Brain pericyte (primary cell): ENCODE measurements around the gene EPS8L1.
"Not testable (repeated sequence)": the region's sequence is repeated elsewhere in the genome, so short reads cannot be mapped to it uniquely, and the experiment has no call there.

Experiments used
- DNase-seq: peaks from one replicate; pipeline ENCODE4 v3.0.0-alpha.2; 2012; ENCODE audit warnings: low read depth, low spot score

EPS8L1 gene

DNA sequence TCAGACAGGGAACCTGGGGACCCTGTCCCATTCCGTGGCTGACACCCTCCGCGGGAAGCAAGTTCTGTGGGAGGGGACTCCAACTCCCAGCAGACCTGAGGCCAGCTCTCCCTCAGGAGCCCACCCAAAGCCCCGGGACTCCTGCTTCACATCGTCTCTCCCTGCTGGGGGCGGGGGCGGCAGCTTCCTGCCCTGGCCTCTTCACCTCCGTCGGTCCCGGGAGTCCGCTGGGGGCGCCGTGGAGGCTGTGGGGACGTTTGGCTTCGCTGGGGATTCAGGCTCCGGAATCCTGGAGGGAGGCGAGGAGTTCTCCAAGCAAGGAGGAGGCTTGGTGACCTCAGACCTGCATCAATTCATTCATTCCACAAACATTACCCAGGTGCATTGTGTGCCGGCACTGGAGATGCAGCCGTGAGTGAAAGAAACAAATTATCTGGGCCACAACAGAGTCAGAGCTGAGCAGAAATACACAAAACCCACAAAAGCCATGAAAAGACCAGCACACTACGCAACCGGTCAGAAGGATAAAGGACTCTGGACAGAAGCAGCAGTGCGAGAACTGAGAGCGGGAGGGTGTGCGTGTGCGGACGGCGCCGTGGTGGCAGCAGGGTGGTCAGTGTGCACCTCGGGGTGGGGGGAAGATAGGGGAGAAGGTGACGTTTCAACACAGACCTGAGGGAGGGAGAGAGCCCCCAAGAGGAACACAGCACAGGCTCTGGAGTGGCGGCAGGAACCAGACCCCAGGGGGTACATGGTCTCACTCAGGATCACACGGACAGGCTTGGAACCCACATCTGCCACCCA, 19.0 kb downstream of the EPS8L1 start:
- no peak for DNase-seq

DNA sequence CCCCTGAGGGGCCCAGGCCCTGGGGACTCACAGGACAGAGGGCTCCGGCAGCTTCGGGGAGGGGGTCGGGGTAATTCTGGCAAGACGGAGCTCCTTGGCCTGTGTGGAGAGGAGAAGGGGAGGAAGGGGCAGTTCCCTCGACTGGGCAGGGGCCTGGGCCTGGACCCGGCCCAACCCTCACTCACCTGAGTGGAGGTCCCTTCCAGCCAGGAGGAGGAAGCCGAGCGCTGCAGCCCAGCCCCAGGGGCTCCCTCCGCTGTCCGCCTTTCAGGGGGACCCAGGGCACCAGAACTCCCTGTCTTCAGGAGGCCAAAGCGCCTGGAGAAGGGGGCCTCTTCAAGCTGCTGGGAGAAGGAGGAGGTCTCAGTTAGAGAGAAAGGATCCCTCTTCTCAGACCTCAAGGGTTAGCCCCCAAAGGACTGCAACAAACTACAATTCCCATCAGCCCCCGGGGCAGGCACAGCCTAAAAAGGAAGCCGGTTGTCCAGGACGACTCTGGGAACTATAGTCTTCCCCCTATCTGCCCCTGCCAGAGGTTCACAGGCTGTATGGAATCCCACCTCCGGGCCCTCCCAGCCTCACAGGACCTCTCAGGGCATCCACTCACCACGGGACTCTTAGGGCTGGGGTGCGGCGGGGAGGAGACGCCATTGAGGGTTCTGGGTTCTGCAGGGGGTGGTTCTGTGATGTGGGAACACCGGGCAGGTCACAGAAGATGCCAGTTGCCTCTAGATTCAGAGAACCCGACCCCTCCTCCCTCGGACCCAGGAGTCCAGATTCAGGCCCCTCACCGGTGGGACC, 19.8 kb downstream of the EPS8L1 start:
- no peak for DNase-seq

DNA sequence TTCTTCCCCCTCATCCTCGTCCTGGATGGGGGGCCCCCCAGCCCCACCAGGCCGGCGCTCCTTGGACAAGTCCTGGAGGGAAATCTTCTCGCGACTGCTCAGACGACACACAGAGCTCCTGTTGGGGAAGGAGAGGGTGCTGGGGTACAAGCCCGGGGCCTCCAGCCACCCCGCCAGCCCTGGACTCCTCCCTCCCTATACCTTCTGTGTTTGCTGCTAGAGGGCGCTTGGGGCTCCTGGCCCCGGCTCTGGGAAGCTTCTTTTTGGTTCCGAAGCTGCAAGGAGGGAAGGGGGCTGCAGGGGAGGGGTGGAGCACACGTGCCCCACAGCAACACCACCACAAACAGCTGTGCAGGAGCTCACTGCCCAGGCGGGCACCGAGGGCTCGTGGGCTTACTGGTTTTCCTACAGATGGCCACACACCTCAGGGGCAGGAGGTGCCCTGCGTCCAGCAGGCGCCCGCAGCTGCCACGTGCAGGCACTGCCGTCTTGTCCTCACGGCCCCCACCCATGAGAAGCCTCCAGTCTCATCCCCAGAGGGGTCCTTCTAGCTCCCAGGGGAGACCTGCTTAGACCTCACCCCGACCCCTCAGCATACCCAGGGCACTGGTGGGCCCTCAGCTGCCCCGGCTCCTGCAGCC, 20.5 kb downstream of the EPS8L1 start:
- DNase-seq, result no peak

DNA sequence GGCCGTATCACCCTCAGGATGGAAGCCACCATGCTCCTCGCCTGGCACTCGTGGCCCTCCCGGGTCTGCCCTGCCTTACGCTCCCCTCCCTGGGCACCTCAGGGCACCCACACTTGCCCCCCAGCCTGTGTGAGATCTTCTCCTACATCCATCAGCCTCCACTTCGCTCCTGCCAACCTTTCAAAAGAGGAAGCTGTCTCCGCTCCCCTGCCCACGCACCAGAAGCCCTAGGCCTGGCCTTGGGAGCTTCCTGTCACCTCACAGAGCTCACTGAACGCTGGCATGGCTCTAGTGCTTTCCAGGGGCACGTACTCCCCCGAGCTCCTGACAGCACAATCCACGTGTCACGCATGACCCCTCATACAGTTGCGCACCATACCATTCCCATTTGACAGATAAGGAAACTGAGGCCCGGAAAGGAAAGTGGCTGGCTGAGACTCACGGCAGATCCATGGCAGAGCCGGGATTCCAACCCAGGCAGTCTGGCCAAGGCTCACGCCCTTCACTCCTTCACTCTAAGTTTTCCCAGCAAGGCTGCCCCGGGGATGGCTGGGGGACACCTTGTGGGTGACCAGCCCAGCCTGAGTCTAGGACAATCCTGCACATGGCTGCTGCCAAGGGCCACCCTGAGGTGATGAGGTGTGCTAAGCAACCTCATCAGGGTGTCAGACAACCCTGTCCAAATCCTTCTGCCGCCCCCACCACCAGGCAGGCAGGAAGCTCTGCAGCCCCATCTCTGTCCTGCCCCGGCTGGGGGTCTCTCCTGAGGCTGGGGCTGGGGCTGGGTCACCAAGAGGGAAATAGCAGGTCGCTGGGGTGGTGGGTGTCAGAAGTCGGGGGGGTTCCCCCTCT, 22.4 kb downstream of the EPS8L1 start:
- no peak for DNase-seq

DNA sequence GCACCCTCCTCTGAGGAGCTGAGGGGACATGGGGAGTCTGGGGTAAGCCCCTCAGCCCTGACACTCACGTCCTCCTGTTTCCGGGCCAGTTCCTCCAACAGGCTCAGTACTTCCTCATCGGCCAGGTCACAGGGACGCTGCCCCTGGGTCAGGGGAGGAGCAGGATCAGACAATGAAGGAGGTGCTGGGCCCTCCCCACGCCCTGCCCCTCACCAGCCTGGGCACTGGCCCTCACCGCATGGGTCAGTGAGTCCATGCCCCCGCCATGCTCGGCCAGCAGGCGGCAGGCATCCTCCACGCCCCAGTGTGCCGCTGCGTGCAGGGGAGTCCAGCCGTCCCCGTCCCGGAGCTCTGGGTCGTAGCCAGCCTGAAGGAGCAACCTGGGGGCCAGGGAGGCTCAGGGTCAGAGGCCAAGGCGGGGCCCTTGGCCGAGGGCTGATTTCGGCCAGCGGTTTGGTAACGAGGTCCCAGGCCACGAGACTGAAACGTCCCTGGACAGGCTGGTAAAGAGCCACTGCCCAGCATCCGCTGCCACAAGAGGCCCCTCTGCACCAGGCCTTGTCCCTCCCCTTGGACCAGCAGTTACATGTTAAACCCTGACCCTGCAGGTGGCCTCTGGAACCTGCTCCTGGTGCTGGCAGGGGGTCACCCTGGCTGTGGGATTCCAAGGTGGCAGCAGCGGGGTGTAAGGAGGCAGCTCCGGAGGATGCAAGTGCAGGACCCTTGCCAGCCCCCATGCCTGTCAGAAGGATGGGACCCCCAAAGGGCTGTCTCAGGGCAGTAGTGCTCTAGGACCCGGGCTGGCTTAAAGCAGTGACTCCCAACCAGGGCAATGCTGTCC, 23.3 kb downstream of the EPS8L1 start:
- no peak for DNase-seq

DNA sequence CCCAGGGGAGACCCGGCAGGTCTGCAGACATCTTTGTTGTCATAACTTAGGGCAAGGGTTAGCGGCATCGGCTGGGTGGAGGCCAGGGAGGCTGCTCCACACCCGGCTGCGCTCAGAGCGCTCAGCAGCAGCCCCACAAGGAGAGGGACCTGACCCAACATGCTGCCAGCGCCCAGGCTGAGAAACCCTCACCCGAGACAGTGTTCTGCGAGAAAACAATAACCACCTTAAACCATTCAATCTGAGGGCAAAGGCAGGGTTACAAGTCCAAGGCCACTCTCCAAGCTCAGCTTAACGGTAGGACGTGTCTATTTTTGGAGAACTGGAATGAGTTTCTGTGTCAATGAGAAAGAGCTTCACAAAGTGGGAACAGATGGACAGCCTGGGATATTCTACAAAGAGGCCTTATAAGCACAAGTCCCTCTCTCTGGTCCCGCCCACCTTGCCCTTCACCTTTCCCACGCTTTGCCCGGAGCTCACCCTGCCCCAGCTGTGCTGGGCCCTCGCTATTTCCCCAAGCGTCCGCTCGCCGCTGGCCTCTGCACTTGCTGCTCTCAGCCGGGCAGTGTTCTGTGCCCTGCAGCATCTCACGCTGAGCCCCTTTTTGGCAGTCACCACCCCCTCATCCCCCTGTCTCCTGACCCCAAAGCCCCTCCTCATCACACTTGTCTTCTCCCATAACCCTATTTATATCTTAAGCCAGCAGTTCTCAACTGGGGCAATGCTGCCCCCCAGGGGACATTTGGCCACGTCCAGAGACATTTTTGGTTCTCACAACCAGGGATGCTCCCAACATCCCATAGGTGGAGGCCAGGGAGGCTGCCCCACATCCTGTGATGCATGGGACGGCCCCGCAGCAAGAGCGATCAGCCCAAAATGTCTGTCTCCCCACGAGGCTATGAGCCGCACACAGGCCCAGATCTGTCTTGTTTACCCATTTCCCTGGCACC, 24.2 kb downstream of the EPS8L1 start:
- DNase-seq, result no peak

DNA sequence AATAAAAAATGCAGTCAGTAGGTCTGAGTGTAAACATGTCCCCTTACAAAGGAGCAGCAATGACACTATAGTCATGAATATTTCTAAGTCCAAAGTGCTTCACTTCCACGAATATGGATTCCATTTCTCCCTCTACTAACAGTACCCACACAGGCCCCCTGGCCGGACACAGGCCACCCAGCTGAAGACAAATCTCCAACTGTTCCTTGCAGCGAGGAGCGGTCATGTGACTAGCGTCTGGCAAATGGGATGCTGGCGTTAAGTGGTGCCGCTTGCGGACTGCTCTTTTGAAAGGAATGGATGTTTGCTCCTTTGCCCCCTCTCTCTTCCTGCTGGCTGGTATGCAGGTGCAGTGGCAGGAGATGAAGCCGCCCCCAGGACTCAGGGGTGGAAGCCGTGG, 25.6 kb downstream of the EPS8L1 start:
- no peak for DNase-seq

DNA sequence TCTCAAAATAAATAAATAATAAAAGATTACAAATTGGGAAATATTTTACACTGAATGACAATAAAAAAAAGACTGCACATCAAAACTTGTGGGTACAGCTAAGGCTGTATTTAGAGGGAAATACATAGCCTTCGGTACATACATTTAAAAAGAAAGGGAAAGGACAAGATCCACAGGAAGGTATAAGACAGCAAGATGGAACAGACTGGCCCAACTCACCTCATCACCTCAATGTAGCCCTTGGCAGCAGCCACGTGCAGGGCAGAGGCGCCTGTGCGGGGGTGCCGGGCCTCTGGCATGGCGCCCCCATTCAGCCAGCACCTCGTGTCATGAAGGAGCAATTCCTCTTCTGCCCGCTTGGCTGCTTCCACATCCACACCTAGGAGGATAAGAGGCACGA, 27.5 kb downstream of the EPS8L1 start:
- DNase-seq, result no peak

DNA sequence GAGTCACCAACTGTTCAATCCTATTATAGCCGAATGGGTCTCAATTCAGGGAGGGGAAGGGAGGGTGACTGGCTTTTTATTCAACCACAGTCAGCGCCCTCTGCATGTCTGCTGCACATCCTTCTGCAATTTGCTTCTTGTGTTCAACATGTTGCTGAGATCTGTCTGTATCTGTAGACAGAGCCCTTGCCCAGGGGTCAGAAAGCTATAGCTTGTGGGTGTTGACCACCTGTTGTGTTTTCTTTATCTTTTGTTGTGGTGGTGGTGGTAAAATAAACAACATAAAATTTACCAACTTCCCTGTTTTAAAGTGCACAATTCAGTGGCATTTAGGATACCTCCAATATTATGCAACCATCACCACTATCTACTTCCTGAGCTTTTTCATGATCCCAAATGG, 29.6 kb downstream of the EPS8L1 start:
- DNase-seq, result no peak

DNA sequence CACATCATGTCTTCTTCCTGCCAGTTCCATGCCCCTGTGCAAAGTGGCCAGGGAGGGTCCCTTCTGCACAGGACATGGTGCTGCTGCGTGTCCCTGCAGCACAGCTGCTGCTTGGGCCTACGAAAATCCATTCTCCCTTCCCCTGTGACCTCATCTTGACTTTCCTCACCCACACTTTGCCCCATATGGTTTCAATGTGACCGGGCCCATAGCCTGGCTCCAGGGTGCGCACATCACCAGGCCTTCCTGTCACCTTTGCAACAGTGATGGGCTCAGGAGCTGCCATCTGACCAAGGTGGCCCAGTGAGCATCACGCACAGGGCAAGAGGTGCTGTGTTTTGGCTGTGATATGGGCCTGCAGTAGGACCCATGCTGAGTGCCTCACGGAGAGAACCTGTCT, 30.9 kb downstream of the EPS8L1 start:
- no peak for DNase-seq

DNA sequence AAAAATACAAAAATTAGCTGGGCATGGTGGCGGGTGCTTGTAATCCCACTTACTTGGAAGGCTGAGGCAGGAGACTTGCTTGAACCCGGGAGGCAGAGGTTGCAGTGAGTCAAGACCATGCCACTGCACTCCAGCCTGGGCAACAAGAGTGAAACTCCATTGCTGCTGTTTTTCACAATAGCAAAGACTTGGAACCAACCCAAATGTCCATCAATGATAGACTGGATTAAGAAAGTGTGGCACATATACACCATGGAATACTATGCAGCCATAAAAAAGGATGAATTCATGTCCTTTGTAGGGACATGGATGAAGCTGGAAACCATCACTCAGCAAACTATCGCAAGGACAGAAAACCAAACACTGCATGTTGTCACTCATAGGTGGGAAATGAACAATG, 31.6 kb downstream of the EPS8L1 start:
- not testable (repeated sequence) for DNase-seq

DNA sequence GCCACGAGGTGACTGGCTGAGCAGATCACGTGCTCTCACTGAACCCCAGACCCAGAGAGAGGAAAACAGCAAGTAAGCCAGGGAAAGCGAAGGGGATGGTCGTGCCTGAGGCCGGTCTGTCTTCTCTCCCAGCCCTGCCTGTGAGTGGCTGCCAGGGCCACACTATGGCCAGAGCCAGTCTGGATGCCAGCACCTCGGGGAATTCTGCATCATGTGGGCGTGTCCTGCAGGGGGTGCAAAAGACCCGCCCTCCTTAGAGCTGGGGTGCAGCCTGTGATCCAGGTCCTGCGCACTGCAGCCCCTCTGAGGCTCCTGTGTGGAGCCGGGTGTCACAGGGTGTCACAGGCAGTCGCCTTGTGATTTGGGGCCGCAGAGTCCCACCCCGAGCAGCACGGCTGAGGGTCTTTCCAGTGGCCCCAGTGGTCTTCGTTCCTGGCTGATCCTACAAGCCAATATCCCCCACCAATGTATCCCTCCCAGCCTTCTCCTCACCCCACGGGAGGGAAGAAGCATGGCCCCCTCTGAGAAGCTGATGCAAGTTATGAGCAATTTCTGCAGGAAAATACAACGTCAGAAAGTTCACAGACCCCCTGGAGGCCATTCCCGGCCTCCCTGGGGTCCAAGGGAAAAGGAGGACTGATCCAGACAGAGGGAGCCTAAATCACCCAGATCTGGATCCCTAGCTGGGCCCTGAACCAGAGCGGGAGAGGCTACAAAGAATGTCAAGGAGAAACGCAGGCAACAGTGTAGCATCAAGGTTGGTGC, 34.0 kb downstream of the EPS8L1 start:
- DNase-seq, result no peak

DNA sequence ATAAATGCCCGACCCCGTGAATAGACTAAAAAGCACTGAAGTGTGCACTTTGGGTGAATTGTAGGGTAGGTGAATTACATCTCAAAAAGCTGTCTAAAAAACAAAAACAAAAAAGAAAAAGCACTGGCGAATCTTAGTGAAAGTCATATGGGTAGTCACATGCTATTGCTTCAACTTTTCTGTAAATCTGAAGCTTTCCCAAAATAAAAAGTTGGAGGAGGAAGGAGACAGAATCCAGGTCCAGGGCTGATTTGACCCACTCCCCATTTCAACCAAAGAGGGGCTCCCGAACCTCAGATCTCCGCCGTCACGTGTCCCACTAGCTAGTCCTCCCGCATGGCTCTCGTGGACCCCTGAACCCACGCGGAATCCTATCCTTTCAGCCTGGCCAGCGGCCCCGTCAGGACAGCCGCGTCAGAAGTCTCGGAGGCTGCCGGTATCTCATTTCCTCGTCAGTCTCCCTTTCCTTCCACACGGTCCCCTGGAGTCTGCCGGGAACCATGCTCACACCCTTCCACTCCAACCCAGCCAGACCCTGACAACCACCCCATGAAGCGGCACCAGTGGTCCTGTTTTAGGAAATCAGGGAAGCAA, 35.7 kb downstream of the EPS8L1 start:
- no peak for DNase-seq

DNA sequence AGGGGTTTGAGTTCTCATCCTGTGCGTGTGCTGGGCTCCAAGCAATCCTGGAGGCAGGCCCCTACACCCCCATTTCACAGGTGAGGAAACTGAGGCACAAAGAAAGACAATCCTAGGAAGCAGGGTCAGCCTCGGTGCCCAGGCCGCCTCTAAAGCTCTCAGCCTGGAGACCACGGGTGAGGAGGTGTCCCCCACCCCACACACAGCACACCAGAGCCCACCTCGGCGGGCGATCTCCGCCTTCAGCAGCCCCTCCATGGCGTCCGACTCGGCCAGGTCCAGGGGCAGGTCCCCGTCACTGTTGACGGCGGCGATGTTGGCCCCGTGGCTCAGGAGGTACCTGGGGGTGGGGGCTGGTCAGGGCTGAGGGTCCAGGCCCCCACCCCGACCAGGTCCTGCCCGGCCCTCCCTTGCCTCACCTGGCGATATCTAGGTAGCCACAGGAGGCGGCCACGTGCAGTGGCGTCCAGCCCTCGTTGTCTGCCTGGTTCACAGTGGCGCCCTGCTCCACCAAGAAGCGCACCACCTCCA, 36.6 kb downstream of the EPS8L1 start:
- DNase-seq, result no peak

DNA sequence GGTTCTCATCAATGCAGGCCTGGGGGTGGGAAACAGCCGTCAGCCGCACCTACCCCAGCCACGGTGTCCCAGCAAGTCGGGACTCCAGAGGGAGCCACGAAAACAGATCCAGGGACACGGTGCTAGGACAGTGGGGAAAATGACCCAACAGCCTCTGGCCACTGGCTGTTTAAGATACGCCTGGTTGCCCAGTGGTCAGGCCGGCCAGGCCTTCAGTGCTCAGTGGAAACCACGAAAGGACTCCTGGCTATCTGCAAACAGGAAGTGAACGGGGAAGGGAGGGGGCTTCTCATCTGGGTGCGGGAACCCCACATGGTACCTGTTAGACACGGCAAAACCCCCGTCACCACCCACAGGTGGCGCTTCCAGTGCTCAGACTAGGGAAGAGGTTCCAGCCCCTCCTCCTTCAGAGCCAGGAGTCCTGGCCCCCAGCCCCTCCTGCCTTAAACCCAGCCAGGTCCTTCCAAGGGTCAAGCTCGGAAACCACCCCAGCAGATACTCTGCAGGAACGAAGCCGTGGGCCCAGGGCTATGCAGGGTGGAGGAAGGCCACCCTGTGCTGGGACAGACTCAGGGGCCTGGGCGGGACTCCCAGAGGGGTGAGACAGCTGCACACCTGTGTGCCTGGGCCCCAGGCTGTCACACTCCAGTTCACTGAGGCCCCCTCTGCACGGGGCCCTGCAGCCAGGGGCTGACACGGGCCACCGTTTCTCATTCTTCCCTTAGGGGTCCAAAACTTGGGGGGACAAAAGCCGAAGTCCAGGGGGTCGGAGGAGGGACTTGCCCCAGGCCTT, 37.3 kb downstream of the EPS8L1 start:
- no peak for DNase-seq

DNA sequence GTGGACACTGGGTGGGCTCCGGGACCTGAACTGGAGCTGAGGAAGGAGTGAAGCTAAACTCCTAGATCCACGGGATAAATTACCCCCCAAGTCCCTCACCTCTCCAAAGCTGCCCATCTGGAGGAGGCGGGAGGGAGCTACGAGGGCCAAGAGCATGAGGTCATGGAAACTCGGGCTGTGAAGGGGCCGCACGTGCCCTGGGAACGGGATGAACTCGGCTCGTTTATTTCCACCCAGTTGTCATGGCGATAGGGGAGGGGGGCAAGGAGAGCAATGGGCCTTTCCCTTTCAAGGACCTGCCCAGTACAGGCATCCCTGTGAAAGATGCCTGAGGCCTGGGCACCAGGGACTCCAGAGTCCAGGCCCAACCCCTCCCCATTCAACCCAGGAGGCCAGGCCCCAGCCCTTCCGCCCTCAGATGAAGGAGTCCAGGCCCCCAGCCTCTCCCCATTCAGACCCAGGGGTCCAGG, 37.9 kb downstream of the EPS8L1 start:
- DNase-seq, result peak; percentile 69

DNA sequence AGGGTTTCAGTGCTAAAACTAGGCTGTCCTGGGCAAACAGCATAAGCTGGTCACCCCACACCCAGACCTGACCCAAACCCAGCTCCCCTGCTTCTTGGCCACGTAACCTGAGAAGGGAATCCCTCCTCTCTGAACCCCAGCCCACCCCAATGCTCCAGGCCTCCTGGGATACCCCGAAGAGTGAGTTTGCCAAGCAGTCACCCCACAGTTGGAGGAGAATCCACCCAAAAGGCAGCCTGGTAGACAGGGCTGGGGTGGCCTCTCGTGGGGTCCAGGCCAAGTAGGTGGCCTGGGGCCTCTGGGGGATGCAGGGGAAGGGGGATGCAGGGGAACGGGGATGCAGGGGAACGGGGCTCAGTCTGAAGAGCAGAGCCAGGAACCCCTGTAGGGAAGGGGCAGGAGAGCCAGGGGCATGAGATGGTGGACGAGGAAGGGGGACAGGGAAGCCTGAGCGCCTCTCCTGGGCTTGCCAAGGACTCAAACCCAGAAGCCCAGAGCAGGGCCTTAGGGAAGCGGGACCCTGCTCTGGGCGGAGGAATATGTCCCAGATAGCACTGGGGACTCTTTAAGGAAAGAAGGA, 39.0 kb downstream of the EPS8L1 start:
- DNase-seq, result no peak
